NB4 (cell line): Measurements from ENCODE around the gene SFI1.

Source experiments
- MYC ChIP-seq: IDR thresholded peaks from 2 replicates; pipeline ENCODE4 v1.6.1; 2011; ENCODE audit warnings: low read depth, low read length
- POLR2A ChIP-seq: IDR thresholded peaks from 2 replicates; pipeline ENCODE4 v1.6.1; 2011; ENCODE audit warnings: mild to moderate bottlenecking; ENCODE audit not compliant: insufficient read length; ENCODE audit errors: extremely low read depth
- TF ChIP-seq, protein P1 (sequence below): IDR thresholded peaks from one replicate; pipeline ENCODE4 v1.5.1; 2012; ENCODE audit warnings: low read depth, low read length
- TF ChIP-seq, protein P2 (sequence below): IDR thresholded peaks from 2 replicates; pipeline ENCODE4 v1.6.1; 2011; ENCODE audit warnings: low read depth, low read length

DNA sequence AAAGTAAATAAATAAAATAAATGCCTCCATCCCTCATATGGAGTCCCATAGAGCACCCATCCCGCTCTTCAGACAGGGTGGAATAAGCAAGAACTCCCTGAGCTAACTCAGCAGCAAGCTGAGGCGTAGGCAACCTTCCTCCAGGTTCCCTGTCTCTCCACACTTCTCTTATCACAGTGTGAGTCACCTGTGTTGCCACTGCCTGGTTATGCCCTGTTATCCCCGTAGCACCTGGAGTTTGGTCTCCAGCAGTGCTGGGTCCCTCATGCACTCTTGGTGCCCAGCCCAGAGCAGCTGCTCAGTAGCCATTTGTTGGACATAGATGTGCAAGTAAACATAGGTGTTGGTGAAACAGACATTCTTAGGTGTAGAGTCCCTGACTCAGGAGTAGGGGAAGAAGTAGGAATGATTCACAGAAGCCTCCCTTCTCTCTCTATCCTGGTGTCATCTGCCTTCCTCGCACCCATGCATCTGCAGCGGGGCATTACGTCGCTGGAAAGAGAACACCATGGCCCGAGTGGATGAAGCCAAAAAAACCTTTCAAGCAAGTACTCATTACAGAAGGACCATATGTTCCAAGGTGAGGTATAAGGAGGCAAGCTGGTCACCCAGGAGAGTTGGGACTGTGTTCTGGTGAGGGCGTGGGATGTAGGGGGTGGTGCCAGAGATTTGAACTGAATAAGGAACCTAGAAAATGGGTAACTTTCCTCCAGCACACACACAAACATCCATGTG is 109.7 kb downstream of the SFI1 start:
- TF ChIP-seq, protein P1, sequence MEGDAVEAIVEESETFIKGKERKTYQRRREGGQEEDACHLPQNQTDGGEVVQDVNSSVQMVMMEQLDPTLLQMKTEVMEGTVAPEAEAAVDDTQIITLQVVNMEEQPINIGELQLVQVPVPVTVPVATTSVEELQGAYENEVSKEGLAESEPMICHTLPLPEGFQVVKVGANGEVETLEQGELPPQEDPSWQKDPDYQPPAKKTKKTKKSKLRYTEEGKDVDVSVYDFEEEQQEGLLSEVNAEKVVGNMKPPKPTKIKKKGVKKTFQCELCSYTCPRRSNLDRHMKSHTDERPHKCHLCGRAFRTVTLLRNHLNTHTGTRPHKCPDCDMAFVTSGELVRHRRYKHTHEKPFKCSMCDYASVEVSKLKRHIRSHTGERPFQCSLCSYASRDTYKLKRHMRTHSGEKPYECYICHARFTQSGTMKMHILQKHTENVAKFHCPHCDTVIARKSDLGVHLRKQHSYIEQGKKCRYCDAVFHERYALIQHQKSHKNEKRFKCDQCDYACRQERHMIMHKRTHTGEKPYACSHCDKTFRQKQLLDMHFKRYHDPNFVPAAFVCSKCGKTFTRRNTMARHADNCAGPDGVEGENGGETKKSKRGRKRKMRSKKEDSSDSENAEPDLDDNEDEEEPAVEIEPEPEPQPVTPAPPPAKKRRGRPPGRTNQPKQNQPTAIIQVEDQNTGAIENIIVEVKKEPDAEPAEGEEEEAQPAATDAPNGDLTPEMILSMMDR: no peak
- TF ChIP-seq, protein P2, sequence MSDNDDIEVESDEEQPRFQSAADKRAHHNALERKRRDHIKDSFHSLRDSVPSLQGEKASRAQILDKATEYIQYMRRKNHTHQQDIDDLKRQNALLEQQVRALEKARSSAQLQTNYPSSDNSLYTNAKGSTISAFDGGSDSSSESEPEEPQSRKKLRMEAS: no peak
- TF ChIP-seq MYC (no peak), POLR2A (no peak)
